Measurements from ENCODE around the gene APOL5.
"Not testable (repeated sequence)": the region's sequence is repeated elsewhere in the genome, so short reads cannot be mapped to it uniquely, and the experiment has no call there.

APOL5 gene

GRCh38 chr22:35711336-35711735, 6.3 kb upstream of the APOL5 start:
- no peak for DNase-seq (ENCODE audit: low read depth in 2 of 2, low spot score in 1 of 2)

GRCh38 chr22:35712672-35713071, 5.0 kb upstream of the APOL5 start:
- no peak for DNase-seq (ENCODE audit: low read depth in 2 of 2, low spot score in 1 of 2)

- DNase-seq (ENCODE audit: low read depth in 2 of 2, low spot score in 1 of 2): no peak
Measured at GRCh38 chr22:35719212-35719875, 1.7 kb downstream of the APOL5 start.

- no peak for DNase-seq (ENCODE audit: low read depth in 2 of 2, low spot score in 1 of 2)
Measured at GRCh38 chr22:35721960-35722359, 4.3 kb downstream of the APOL5 start.

GRCh38 chr22:35725521-35725920, 7.8 kb downstream of the APOL5 start:
- DNase-seq (ENCODE audit: low read depth in 2 of 2, low spot score in 1 of 2): no peak

- no peak for DNase-seq (ENCODE audit: low read depth in 2 of 2, low spot score in 1 of 2)
Measured at GRCh38 chr22:35726398-35726797, 8.7 kb downstream of the APOL5 start.

GRCh38 chr22:35726933-35727332, 9.3 kb downstream of the APOL5 start:
- no peak for DNase-seq (ENCODE audit: low read depth in 2 of 2, low spot score in 1 of 2)

- no peak for DNase-seq (ENCODE audit: low read depth in 2 of 2, low spot score in 1 of 2)
Measured at GRCh38 chr22:35727436-35727835, 9.8 kb downstream of the APOL5 start.

GRCh38 chr22:35728639-35729308, 11.1 kb downstream of the APOL5 start:
- no peak for DNase-seq (ENCODE audit: low read depth in 2 of 2, low spot score in 1 of 2)

- DNase-seq (ENCODE audit: low read depth in 2 of 2, low spot score in 1 of 2): no peak
Measured at GRCh38 chr22:35729309-35729698, 11.6 kb downstream of the APOL5 start.

GRCh38 chr22:35731321-35731720, 13.6 kb downstream of the APOL5 start:
- DNase-seq (ENCODE audit: low read depth in 2 of 2, low spot score in 1 of 2): no peak

- no peak for DNase-seq (ENCODE audit: low read depth in 2 of 2, low spot score in 1 of 2)
Measured at GRCh38 chr22:35732116-35732515, 14.4 kb downstream of the APOL5 start.

- DNase-seq (ENCODE audit: low read depth in 2 of 2, low spot score in 1 of 2): no peak
Measured at GRCh38 chr22:35733036-35733435, 15.4 kb downstream of the APOL5 start.

- DNase-seq (ENCODE audit: low read depth in 2 of 2, low spot score in 1 of 2): no peak
Measured at GRCh38 chr22:35733791-35734516, 16.3 kb downstream of the APOL5 start.

- no peak for DNase-seq (ENCODE audit: low read depth in 2 of 2, low spot score in 1 of 2)
Measured at GRCh38 chr22:35734517-35734827, 16.8 kb downstream of the APOL5 start.

- no peak for DNase-seq (ENCODE audit: low read depth in 2 of 2, low spot score in 1 of 2)
Measured at GRCh38 chr22:35735542-35735941, 17.9 kb downstream of the APOL5 start.

GRCh38 chr22:35736166-35736565, 18.5 kb downstream of the APOL5 start:
- no peak for DNase-seq (ENCODE audit: low read depth in 2 of 2, low spot score in 1 of 2)

GRCh38 chr22:35736701-35737100, 19.0 kb downstream of the APOL5 start:
- no peak for DNase-seq (ENCODE audit: low read depth in 2 of 2, low spot score in 1 of 2)

- not testable (repeated sequence) for DNase-seq (ENCODE audit: low read depth in 2 of 2, low spot score in 1 of 2)
Measured at GRCh38 chr22:35737886-35738285, 20.2 kb downstream of the APOL5 start.

- DNase-seq (ENCODE audit: low read depth in 2 of 2, low spot score in 1 of 2): no peak
Measured at GRCh38 chr22:35739076-35739930, 21.6 kb downstream of the APOL5 start.

GRCh38 chr22:35739931-35740380, 22.3 kb downstream of the APOL5 start:
- DNase-seq (ENCODE audit: low read depth in 2 of 2, low spot score in 1 of 2): no peak

Data from stimulated activated CD8-positive, alpha-beta memory T cell treated with anti-CD3 and anti-CD28 coated beads, Interleukin-4, amount 100 ng/mL, for 1 hour (primary cell).